IMR-90 (cell line): Measurements from ENCODE around the gene RSRC1.

Experiments used
- BHLHE40 ChIP-seq: fragments of 150-350 bp; IDR thresholded peaks from 2 replicates; pipeline ENCODE4 v1.6.1; 2016; ENCODE audit warnings: mild to moderate bottlenecking, low read depth, low read length
- CEBPB ChIP-seq: IDR thresholded peaks from 2 replicates; pipeline ENCODE4 v1.6.1; 2012; ENCODE audit warnings: low read depth, low read length, improper control_type of control experiment
- CHD1 ChIP-seq: IDR thresholded peaks from 2 replicates; pipeline ENCODE4 v1.6.1; 2012; ENCODE audit warnings: low read depth, low read length, improper control_type of control experiment
- FOS ChIP-seq: fragments of 150-350 bp; IDR thresholded peaks from 2 replicates; pipeline ENCODE4 v1.6.1; 2016; ENCODE audit warnings: low read depth, low read length
- MAFK ChIP-seq: IDR thresholded peaks from 2 replicates; pipeline ENCODE4 v1.6.1; 2012; ENCODE audit warnings: low read depth, low read length, improper control_type of control experiment
- MAZ ChIP-seq: IDR thresholded peaks from 2 replicates; pipeline ENCODE4 v1.6.1; 2012; ENCODE audit warnings: low read depth, mild to moderate bottlenecking, low read length, improper control_type of control experiment, moderate library complexity, borderline replicate concordance
- MXI1 ChIP-seq: IDR thresholded peaks from 2 replicates; pipeline ENCODE4 v1.6.1; 2012; ENCODE audit warnings: low read depth, mild to moderate bottlenecking, low read length, moderate library complexity, borderline replicate concordance
- NFE2L2 ChIP-seq: fragments of 150-350 bp; IDR thresholded peaks from 2 replicates; pipeline ENCODE4 v1.6.1; 2016; ENCODE audit warnings: low read depth, mild to moderate bottlenecking, low read length
- POLR2A ChIP-seq: IDR thresholded peaks from 2 replicates; pipeline ENCODE4 v1.6.1; 2012; ENCODE audit warnings: mild to moderate bottlenecking, low read depth, low read length
- RAD21 ChIP-seq: IDR thresholded peaks from 2 replicates; pipeline ENCODE4 v1.6.1; 2012; ENCODE audit warnings: low read length, improper control_type of control experiment
- RCOR1 ChIP-seq: IDR thresholded peaks from 2 replicates; pipeline ENCODE4 v1.6.1; 2012; ENCODE audit warnings: mild to moderate bottlenecking, low read length, improper control_type of control experiment; ENCODE audit not compliant: insufficient replicate concordance
- TF ChIP-seq, protein P1 (sequence below): conservative IDR thresholded peaks from 2 replicates; pipeline ENCODE4 v1.5.1; 2012; ENCODE audit warnings: mild to moderate bottlenecking, low read depth, low read length, improper control_type of control experiment
- TF ChIP-seq, protein P2 (sequence below): fragments of 150-350 bp; IDR thresholded peaks from 2 replicates; pipeline ENCODE4 v1.6.1; 2017; ENCODE audit warnings: mild to moderate bottlenecking, antibody characterized with exemption, low read length, low read depth
- TF ChIP-seq, protein P3 (sequence below): fragments of 150-350 bp; IDR thresholded peaks from 2 replicates; pipeline ENCODE4 v1.6.1; 2016; ENCODE audit warnings: low read depth, mild to moderate bottlenecking, low read length, moderate library complexity, borderline replicate concordance

DNA sequence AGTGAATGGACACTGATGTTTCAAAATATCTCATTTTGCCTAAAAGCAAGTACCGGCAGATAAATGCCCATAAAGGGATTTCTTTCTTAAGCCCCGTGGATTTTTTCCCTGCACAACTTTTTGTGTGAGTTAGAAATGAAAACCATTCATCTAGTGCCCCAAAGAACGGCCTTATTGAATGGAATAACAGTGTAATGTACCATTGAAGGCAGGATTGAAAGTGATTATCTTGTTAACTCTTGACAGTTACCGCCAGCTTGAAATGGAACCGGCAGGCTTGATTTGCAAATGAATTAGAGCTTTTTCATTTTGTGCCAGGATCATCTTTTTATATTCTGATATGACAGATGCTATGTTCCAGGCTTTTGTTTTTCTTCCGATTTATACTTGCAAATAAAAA, 162.2 kb downstream of the RSRC1 start:
- TF ChIP-seq, protein P1, sequence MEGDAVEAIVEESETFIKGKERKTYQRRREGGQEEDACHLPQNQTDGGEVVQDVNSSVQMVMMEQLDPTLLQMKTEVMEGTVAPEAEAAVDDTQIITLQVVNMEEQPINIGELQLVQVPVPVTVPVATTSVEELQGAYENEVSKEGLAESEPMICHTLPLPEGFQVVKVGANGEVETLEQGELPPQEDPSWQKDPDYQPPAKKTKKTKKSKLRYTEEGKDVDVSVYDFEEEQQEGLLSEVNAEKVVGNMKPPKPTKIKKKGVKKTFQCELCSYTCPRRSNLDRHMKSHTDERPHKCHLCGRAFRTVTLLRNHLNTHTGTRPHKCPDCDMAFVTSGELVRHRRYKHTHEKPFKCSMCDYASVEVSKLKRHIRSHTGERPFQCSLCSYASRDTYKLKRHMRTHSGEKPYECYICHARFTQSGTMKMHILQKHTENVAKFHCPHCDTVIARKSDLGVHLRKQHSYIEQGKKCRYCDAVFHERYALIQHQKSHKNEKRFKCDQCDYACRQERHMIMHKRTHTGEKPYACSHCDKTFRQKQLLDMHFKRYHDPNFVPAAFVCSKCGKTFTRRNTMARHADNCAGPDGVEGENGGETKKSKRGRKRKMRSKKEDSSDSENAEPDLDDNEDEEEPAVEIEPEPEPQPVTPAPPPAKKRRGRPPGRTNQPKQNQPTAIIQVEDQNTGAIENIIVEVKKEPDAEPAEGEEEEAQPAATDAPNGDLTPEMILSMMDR = no peak
- TF ChIP-seq RAD21 (no peak), POLR2A (no peak), MXI1 (no peak), NFE2L2 (no peak), MAZ (no peak), FOS (no peak), CEBPB (no peak), RCOR1 (no peak), CHD1 (no peak), MAFK (no peak), BHLHE40 (no peak)
- TF ChIP-seq, protein P2, sequence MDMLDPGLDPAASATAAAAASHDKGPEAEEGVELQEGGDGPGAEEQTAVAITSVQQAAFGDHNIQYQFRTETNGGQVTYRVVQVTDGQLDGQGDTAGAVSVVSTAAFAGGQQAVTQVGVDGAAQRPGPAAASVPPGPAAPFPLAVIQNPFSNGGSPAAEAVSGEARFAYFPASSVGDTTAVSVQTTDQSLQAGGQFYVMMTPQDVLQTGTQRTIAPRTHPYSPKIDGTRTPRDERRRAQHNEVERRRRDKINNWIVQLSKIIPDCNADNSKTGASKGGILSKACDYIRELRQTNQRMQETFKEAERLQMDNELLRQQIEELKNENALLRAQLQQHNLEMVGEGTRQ = no peak
- TF ChIP-seq, protein P3, sequence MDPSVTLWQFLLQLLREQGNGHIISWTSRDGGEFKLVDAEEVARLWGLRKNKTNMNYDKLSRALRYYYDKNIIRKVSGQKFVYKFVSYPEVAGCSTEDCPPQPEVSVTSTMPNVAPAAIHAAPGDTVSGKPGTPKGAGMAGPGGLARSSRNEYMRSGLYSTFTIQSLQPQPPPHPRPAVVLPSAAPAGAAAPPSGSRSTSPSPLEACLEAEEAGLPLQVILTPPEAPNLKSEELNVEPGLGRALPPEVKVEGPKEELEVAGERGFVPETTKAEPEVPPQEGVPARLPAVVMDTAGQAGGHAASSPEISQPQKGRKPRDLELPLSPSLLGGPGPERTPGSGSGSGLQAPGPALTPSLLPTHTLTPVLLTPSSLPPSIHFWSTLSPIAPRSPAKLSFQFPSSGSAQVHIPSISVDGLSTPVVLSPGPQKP = no peak
